ENCODE data around the gene VAX1. TPM values are rescaled to one million over a fixed set of nuclear protein-coding genes. Genes with fewer than 3 reads are reported as not detected.
A peak's percentile ranks its signal among the peaks of the same experiment; 100 is the strongest.

VAX1 gene
- polyA plus RNA-seq, 1 experiment = 0.23 TPM

DNA sequence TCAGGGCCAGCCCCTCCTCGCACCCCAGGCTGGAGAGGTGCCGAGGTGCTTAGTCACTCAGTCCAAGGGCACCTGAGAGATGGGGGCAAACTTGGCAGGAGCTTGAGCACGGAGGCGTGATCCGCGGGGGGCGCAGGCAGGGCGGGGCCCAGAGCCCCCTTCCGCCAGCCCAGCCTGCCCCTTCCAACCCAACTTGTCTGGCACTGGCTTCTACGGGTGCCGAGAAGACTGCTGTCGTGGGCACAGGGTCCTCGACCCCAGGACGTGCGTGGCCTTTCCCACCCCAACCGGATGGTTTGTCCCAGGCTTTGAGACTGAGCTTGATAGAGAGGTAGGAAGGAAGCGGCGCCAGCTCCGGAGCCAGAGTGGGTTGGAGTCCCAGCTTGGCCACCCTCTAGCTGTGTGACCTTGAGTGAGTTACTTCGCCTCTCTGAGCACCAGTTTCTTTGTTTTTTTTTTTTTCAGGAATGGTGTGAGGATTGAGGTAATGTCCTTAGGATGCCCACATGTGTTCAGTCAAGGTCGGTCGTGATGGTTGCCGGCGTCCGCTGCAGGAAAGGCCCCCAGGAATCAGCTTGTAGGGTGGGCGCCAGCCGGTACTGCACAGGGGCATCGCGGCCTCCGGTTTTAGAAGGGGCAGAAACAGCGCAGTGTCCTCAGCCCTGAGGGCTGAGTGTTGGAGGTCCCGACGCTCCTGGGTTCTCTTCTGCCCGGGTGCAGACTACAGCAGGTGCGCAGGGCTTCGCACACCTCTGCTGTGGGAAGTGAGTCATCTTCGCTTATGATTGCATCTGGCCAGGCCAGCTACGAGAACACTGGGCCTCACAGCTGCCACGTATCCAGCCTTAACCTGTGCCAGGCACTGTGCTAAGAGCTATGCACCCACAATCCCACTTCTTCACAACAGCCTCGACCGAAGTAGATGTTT, 28.6 kb upstream of the VAX1 start:
- H3K36me3 ChIP-seq (ENCODE audit: control insufficient read depth, insufficient read depth, low read length) = no peaks in the 10 kb centered on the region
- no peak overlapping the region for H3K4me3 ChIP-seq (ENCODE audit: low read depth, low read length)
- TF ChIP-seq, protein P1, sequence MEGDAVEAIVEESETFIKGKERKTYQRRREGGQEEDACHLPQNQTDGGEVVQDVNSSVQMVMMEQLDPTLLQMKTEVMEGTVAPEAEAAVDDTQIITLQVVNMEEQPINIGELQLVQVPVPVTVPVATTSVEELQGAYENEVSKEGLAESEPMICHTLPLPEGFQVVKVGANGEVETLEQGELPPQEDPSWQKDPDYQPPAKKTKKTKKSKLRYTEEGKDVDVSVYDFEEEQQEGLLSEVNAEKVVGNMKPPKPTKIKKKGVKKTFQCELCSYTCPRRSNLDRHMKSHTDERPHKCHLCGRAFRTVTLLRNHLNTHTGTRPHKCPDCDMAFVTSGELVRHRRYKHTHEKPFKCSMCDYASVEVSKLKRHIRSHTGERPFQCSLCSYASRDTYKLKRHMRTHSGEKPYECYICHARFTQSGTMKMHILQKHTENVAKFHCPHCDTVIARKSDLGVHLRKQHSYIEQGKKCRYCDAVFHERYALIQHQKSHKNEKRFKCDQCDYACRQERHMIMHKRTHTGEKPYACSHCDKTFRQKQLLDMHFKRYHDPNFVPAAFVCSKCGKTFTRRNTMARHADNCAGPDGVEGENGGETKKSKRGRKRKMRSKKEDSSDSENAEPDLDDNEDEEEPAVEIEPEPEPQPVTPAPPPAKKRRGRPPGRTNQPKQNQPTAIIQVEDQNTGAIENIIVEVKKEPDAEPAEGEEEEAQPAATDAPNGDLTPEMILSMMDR (IDR thresholded peaks at IDR 0.05; ENCODE audit: insufficient read depth, low read depth, low read length) = no peak
- DNase-seq (ENCODE audit: low read depth) = no peak
- H3K27me3 ChIP-seq (ENCODE audit: control insufficient read depth, insufficient read depth, low read length) = peaks cover 35% of the 10 kb centered on the region
- POLR2A ChIA-PET = no interaction called here
- CTCF ChIA-PET = interaction anchor here (0.5 to 26.5 kb wide), 28 partner anchors 10 to 553 kb away, joined by 3 to 736 read pairs (median 4); partner anchors contain the start of gene KCNK18

DNA sequence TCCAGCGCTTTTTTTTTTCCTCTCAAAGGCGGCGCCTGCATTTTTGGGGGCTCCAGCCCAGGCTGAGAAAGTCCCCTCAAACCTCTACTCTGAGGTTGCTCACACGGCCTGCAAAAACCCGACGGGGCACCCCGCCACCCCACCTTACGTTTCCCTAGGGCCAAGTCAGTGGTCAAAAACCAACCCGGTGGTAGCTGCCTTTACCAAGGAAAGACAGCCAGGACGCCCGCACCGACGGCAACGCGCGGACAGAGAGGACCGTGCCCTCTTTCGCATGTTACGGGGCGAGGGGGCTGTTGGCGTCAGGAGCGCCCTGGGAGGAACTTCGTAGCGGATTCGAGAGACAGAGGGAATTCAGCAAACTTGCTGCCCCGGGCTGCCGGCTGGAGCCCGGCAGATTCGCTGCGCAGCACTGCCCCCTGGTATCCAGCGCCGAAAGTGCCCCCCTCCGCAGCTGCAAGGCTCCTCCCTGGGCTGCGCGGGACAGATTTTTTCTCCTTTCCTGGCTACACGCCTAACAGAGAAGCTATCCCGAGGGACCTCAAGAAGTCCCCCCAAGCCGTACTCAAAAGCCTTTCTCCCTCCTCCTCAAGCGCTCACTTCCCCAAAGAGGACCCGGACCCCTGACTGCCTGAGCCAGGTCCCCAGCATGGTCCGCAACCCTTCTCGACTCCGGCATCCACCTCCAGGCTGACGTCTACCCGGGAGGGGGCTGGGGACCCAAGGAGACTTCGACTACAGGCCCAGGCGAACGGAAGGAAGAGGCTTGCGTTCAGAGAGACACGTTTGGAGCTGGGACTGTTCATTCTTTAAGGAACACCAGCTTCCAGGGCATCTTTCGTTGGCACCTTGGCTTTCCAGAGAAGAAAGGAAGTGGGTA, 27.7 kb upstream of the VAX1 start:
- ChIA-PET CTCF (interaction anchor here (0.6 to 26.5 kb wide), 12 partner anchors 9 to 483 kb away, joined by 3 to 736 read pairs (median 5); partner anchors contain the start of gene ENO4), POLR2A (no interaction called here)
- H3K27me3 ChIP-seq (ENCODE audit: control insufficient read depth, insufficient read depth, low read length) = peaks cover 37% of the 10 kb centered on the region
- no peaks in the 10 kb centered on the region for H3K36me3 ChIP-seq (ENCODE audit: control insufficient read depth, insufficient read depth, low read length)
- no peak overlapping the region for H3K4me3 ChIP-seq (ENCODE audit: low read depth, low read length)
- DNase-seq (ENCODE audit: low read depth) = no peak
- TF ChIP-seq, protein P1 (IDR thresholded peaks at IDR 0.05; ENCODE audit: insufficient read depth, low read depth, low read length) = peak; percentile 78

DNA sequence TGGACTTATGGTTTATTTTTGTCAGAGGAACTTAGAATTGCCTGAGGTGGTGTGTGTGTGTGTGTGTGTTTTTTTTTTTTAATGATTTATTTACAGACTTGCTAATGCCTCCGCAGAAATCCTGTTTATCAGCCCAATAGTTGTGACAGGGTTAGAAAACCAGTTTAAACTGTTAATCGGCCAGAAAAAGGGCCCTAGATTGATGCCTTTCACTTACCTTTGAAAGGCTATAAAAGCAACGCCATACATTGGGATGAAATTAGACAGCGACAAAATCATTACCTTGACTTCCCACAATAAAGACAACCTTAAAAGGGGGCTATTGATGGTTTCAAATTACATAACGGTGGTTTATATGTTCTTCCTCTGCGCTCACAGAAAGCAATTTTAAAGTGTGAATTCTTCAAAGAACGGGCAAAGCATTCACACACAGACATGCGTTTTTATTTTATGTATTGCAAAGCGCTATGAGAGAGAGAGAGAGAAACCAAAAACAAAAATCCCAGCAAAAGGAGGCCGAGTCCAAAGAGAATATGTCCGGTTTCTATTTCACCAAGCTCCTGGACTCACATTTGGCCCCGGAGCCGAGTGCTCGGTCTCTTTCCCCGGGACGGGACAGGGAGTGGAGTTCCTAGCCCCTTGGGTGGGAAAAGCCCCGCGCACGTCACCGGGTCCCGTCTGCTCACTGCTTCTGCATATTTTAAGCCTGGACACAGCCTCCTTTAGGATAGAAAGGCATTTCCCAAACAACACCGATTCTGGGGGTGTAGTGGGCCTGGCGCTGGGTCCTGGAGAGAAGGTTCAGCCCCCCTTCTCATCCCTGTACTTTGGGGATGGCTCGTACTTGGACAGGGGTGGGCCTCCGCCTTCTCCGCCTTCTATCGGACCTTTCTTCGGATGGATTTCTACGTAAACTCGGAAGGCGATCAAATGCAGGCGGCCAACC, 26.8 kb upstream of the VAX1 start:
- DNase-seq (ENCODE audit: low read depth) = no peak
- CTCF ChIA-PET = interaction anchor here (0.7 to 26.5 kb wide), 8 partner anchors 8 to 482 kb away, joined by 3 to 736 read pairs (median 5); partner anchors contain the start of gene ENO4
- Histone ChIP-seq H3K27me3 (ENCODE audit: control insufficient read depth, insufficient read depth, low read length) (peaks cover 34% of the 10 kb centered on the region), H3K4me3 (ENCODE audit: low read depth, low read length) (no peak overlapping the region), H3K36me3 (ENCODE audit: control insufficient read depth, insufficient read depth, low read length) (no peaks in the 10 kb centered on the region)
- POLR2A ChIA-PET = no interaction called here
- TF ChIP-seq, protein P1 (IDR thresholded peaks at IDR 0.05; ENCODE audit: insufficient read depth, low read depth, low read length) = no peak

DNA sequence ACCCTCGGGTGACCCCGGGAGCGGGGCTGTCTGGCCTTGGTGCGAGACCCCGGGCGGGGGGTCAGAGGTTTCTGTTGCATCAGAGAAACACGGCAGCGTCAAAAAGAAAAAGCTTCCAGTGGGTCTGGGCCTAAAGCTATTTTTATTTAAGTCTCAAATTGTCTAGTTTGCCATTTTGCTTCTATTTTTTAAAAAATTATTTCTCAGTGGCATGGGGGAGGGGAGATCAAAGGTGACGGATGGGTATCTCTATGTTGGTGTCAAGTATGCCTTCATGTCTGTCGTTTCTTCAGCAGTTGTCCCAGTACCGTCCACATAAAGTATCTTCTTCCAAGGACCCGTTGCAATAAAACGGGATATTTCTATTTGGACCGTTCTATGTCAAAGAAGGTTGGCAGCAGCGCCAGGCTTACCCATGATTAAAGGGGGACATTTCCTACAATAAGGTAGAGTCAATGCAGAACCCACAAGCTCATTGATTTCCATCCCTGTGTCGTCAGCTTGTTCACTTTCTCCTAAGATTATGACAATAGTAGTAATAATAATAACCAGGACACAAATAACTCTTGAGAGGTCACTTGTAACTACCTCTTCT, 26.0 kb upstream of the VAX1 start:
- Histone ChIP-seq H3K4me3 (ENCODE audit: low read depth, low read length) (no peak overlapping the region), H3K36me3 (ENCODE audit: control insufficient read depth, insufficient read depth, low read length) (no peaks in the 10 kb centered on the region), H3K27me3 (ENCODE audit: control insufficient read depth, insufficient read depth, low read length) (peaks cover 36% of the 10 kb centered on the region)
- ChIA-PET CTCF (interaction anchor here (0.5 to 26.5 kb wide), 5 partner anchors 11 to 482 kb away, joined by 3 to 736 read pairs (median 4); no protein-coding TSS in a partner anchor), POLR2A (no interaction called here)
- TF ChIP-seq, protein P1 (IDR thresholded peaks at IDR 0.05; ENCODE audit: insufficient read depth, low read depth, low read length) = no peak
- DNase-seq (ENCODE audit: low read depth) = no peak
